Measurements from ENCODE around the gene FALEC.

Gene FALEC

DNA sequence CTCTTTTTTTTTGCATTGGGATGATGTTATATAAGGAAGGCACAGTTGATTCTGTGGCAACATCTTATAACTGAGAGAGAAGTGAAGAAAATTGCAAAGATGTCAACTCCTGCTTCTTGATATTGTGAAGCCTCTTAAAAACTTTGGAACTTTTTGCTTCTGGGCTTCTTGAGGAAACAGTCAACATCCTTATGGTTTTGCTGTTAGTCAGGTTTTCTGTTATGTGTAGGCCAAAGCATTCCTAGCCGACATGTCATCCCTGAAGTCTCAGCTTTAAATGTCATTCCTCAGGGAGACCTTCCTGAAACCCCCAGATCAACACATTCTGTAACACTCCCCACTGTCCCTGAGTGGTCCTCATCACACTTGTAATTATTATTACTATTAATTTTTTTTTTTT, 12.6 kb downstream of the FALEC start:
- Histone ChIP-seq H3K9me2 (replicated peaks; ENCODE audit: insufficient read depth, low read length) (no peaks in the 10 kb centered on the region), H3K4me3 (ENCODE audit: insufficient read depth, low read length, poor library complexity, severe bottlenecking) (no peak overlapping the region), H3K9me3 (ENCODE audit: insufficient read depth, low read length) (no peaks in the 10 kb centered on the region), H3K27me3 (ENCODE audit: low read length) (no peaks in the 10 kb centered on the region), H3K4me2 (ENCODE audit: low read depth, low read length, poor library complexity, severe bottlenecking) (no peak overlapping the region), H3F3A (ENCODE audit: insufficient read depth) (no peaks in the 10 kb centered on the region), H3K27ac (ENCODE audit: low read depth, low read length) (no peak overlapping the region), H3K36me3 (ENCODE audit: low read length) (no peaks in the 10 kb centered on the region), H3K79me2 (ENCODE audit: insufficient read depth, low read length) (no peaks in the 10 kb centered on the region), H2AFZ (ENCODE audit: low read depth, low read length, severe bottlenecking) (no peak overlapping the region), H4K20me1 (ENCODE audit: low read depth, low read length) (no peaks in the 10 kb centered on the region), H3K9ac (ENCODE audit: low read length) (no peak overlapping the region)
- TF ChIP-seq, protein P1, sequence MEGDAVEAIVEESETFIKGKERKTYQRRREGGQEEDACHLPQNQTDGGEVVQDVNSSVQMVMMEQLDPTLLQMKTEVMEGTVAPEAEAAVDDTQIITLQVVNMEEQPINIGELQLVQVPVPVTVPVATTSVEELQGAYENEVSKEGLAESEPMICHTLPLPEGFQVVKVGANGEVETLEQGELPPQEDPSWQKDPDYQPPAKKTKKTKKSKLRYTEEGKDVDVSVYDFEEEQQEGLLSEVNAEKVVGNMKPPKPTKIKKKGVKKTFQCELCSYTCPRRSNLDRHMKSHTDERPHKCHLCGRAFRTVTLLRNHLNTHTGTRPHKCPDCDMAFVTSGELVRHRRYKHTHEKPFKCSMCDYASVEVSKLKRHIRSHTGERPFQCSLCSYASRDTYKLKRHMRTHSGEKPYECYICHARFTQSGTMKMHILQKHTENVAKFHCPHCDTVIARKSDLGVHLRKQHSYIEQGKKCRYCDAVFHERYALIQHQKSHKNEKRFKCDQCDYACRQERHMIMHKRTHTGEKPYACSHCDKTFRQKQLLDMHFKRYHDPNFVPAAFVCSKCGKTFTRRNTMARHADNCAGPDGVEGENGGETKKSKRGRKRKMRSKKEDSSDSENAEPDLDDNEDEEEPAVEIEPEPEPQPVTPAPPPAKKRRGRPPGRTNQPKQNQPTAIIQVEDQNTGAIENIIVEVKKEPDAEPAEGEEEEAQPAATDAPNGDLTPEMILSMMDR (IDR thresholded peaks at IDR 0.05; ENCODE audit: insufficient read depth, low read length, poor library complexity, severe bottlenecking): no peak
- no peak for TF ChIP-seq EZH2phosphoT487 (conservative IDR thresholded peaks at IDR 0.05; ENCODE audit: low read length)

DNA sequence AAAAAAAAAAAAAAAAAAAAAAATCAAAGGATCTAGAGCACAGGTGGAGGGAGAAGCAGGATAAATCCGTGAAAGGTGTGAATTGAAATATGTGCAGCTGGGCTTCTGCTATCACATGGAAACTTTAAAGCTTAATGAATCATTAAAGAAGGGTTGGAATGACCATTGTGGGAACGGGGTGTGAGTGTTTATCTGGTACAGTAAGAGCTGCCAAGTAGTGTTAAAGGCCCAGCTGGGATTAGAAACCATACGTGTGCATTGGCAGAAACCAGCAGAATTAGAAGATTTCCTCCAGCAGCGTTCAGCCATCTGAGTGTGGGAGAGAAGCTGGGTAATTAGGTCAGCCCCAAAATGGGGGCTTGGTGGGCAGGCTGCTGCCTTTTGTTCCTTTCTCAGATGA, 13.5 kb downstream of the FALEC start:
- Histone ChIP-seq H3K27ac (ENCODE audit: low read depth, low read length) (no peak overlapping the region), H3K9ac (ENCODE audit: low read length) (no peak overlapping the region), H3K79me2 (ENCODE audit: insufficient read depth, low read length) (no peaks in the 10 kb centered on the region), H2AFZ (ENCODE audit: low read depth, low read length, severe bottlenecking) (no peak overlapping the region), H3K9me2 (replicated peaks; ENCODE audit: insufficient read depth, low read length) (no peaks in the 10 kb centered on the region), H3K4me3 (ENCODE audit: insufficient read depth, low read length, poor library complexity, severe bottlenecking) (no peak overlapping the region), H3K4me2 (ENCODE audit: low read depth, low read length, poor library complexity, severe bottlenecking) (no peak overlapping the region), H3K27me3 (ENCODE audit: low read length) (no peaks in the 10 kb centered on the region), H3F3A (ENCODE audit: insufficient read depth) (no peaks in the 10 kb centered on the region), H4K20me1 (ENCODE audit: low read depth, low read length) (no peaks in the 10 kb centered on the region), H3K9me3 (ENCODE audit: insufficient read depth, low read length) (no peaks in the 10 kb centered on the region), H3K36me3 (ENCODE audit: low read length) (no peaks in the 10 kb centered on the region)
- TF ChIP-seq, protein P1 (IDR thresholded peaks at IDR 0.05; ENCODE audit: insufficient read depth, low read length, poor library complexity, severe bottlenecking): no peak
- TF ChIP-seq EZH2phosphoT487 (conservative IDR thresholded peaks at IDR 0.05; ENCODE audit: low read length): no peak

DNA sequence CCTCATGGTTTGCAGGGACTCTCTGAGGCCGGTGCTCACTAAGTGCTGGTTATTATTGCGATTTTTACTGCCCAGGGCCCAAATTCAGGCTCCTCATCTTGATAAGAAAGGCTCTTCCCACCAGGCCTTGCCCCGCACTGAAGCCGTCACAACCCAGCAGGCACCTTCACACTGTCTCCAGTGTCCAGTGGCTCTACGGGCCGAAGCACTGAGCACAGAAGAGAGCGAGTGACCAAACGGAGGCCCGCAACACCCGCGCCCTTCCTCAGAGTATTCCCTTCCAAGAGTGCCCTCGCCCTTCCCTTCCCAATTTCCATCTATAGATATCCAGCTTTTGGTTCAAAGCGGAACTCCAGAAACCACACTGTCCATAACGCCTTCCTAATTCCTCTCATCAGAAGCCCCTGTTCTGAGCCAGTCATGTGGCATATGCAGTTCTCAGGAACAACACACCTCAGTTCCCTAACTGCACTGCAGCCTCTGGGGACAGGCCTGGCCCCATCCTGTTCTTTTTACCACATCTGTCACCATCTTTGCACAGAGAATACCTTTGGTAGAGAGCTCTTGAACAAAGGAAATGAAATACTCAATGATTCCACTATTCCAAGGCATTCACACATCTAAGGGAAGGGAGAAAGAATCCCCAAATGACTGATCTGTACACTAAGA, 15.1 kb downstream of the FALEC start:
- Histone ChIP-seq H3K36me3 (ENCODE audit: low read length) (no peaks in the 10 kb centered on the region), H3K4me3 (ENCODE audit: insufficient read depth, low read length, poor library complexity, severe bottlenecking) (no peak overlapping the region), H3K79me2 (ENCODE audit: insufficient read depth, low read length) (no peaks in the 10 kb centered on the region), H2AFZ (ENCODE audit: low read depth, low read length, severe bottlenecking) (no peak overlapping the region), H3K4me2 (ENCODE audit: low read depth, low read length, poor library complexity, severe bottlenecking) (no peak overlapping the region), H3K9me2 (replicated peaks; ENCODE audit: insufficient read depth, low read length) (no peaks in the 10 kb centered on the region), H3F3A (ENCODE audit: insufficient read depth) (no peaks in the 10 kb centered on the region), H3K9ac (ENCODE audit: low read length) (no peak overlapping the region), H4K20me1 (ENCODE audit: low read depth, low read length) (no peaks in the 10 kb centered on the region), H3K27ac (ENCODE audit: low read depth, low read length) (no peak overlapping the region), H3K27me3 (ENCODE audit: low read length) (no peaks in the 10 kb centered on the region), H3K9me3 (ENCODE audit: insufficient read depth, low read length) (no peaks in the 10 kb centered on the region)
- no peak for TF ChIP-seq EZH2phosphoT487 (conservative IDR thresholded peaks at IDR 0.05; ENCODE audit: low read length)
- TF ChIP-seq, protein P1 (IDR thresholded peaks at IDR 0.05; ENCODE audit: insufficient read depth, low read length, poor library complexity, severe bottlenecking): no peak
